Type B pancreatic cell (in vitro differentiated cells): ENCODE results near the gene STX16. TPM values are rescaled to one million over a fixed set of nuclear protein-coding genes. Genes with fewer than 3 reads are reported as not detected.
A peak's percentile ranks its signal among the peaks of the same experiment; 100 is the strongest.

Experiments
- DNase-seq: peaks from one replicate; pipeline ENCODE4 v3.0.0; 2021; ENCODE audit warnings: mixed read lengths; ENCODE audit not compliant: unreplicated experiment; ENCODE audit errors: extremely low spot score
- H3K27ac Mint-ChIP-seq: 2 replicates; pipeline ENCODE4 v1.8.0; 2021; ENCODE audit warnings: mild to moderate bottlenecking, mixed read lengths
- H3K27me3 Mint-ChIP-seq: 2 replicates; pipeline ENCODE4 v1.8.0; 2021; ENCODE audit warnings: mixed read lengths
- H3K36me3 Mint-ChIP-seq: 2 replicates; pipeline ENCODE4 v1.8.0; 2021; ENCODE audit warnings: mixed read lengths
- H3K4me1 Mint-ChIP-seq: one replicate; pipeline ENCODE4 v1.8.0; 2021; ENCODE audit warnings: mixed read lengths; ENCODE audit not compliant: unreplicated experiment
- H3K4me3 Mint-ChIP-seq: 2 replicates; pipeline ENCODE4 v1.8.0; 2021; ENCODE audit warnings: mild to moderate bottlenecking, mixed read lengths
- H3K9me3 Mint-ChIP-seq: 2 replicates; pipeline ENCODE4 v1.8.0; 2021; ENCODE audit warnings: mixed read lengths
- CTCF ChIP-seq: fragments of 200-600 bp; sonication (generic); conservative IDR thresholded peaks from 2 replicates; pipeline ENCODE4 v1.5.0; 2021; ENCODE audit warnings: antibody characterized with exemption, mild to moderate bottlenecking
- total RNA-seq: library from RNA; stranded (reverse); gene quantifications from 2 replicates; pipeline ENCODE4 v1.2.1, GENCODE V29; 2021; ENCODE audit warnings: low replicate concordance

STX16 gene
- total RNA-seq, 1 donor from 2014 or later = 62.8 TPM

- Mint-ChIP-seq H3K4me3 (no peak overlapping the region), H3K36me3 (no peaks in the 10 kb centered on the region), H3K9me3 (no peaks in the 10 kb centered on the region), H3K27ac (no peak overlapping the region), H3K4me1 (no peaks in the 10 kb centered on the region), H3K27me3 (no peaks in the 10 kb centered on the region)
- no peak for TF ChIP-seq CTCF
- DNase-seq = peak; percentile 63
These were observed 62.8 kb downstream of the STX16 start for GRCh38 chr20:58713801-58714339.

DNA sequence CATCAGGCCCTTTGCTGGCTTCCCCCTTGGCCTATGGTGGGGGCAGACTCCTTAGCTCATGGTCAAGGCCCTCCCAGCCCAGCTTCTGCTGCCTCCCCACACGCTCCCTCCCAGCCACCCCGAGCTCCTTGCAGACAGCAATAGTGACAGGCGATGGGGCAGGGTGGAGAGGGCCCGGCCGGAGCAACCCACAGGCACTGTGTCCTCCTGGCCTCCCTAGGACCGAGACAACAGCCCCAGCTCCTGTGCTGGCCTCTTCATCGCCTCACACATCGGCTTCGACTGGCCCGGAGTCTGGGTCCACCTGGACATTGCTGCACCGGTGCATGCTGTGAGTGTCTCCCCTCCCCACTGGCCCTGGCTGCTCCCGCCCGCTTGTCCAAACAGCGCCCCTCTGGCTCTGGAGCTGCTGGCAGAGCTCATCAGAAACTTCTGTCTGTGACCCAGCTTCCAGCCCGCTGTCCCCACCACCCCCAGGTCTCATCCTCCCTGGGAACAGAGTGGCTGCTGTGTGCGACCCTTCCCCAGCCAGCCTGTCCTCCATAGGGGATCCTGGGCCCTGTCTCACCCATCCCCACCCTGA is 63.3 kb downstream of the STX16 start:
- no peak for TF ChIP-seq CTCF
- H3K27ac Mint-ChIP-seq = no peak overlapping the region

GRCh38 chr20:58714923-58715351 is 63.9 kb downstream of the STX16 start:
- TF ChIP-seq CTCF = no peak
- no peaks in the 10 kb centered on the region for H3K27me3 Mint-ChIP-seq
- H3K4me1 Mint-ChIP-seq = no peaks in the 10 kb centered on the region
- no peaks in the 10 kb centered on the region for H3K36me3 Mint-ChIP-seq
- H3K4me3 Mint-ChIP-seq = no peak overlapping the region
- DNase-seq = peak; percentile 60
- no peak overlapping the region for H3K27ac Mint-ChIP-seq
- no peaks in the 10 kb centered on the region for H3K9me3 Mint-ChIP-seq

More for the DNA sequence above, 63.3 kb downstream of the STX16 start:
- peak; percentile 62 for DNase-seq
- no peaks in the 10 kb centered on the region for H3K27me3 Mint-ChIP-seq
- no peak overlapping the region for H3K4me3 Mint-ChIP-seq
- no peaks in the 10 kb centered on the region for H3K4me1 Mint-ChIP-seq
- no peaks in the 10 kb centered on the region for H3K36me3 Mint-ChIP-seq
- no peaks in the 10 kb centered on the region for H3K9me3 Mint-ChIP-seq

- no peak for TF ChIP-seq CTCF
- Mint-ChIP-seq H3K36me3 (no peaks in the 10 kb centered on the region), H3K4me3 (no peak overlapping the region), H3K27me3 (no peaks in the 10 kb centered on the region), H3K9me3 (no peaks in the 10 kb centered on the region), H3K4me1 (no peaks in the 10 kb centered on the region), H3K27ac (no peak overlapping the region)
- peak; percentile 58 for DNase-seq
These were observed 64.3 kb downstream of the STX16 start for GRCh38 chr20:58715391-58715800.

DNA sequence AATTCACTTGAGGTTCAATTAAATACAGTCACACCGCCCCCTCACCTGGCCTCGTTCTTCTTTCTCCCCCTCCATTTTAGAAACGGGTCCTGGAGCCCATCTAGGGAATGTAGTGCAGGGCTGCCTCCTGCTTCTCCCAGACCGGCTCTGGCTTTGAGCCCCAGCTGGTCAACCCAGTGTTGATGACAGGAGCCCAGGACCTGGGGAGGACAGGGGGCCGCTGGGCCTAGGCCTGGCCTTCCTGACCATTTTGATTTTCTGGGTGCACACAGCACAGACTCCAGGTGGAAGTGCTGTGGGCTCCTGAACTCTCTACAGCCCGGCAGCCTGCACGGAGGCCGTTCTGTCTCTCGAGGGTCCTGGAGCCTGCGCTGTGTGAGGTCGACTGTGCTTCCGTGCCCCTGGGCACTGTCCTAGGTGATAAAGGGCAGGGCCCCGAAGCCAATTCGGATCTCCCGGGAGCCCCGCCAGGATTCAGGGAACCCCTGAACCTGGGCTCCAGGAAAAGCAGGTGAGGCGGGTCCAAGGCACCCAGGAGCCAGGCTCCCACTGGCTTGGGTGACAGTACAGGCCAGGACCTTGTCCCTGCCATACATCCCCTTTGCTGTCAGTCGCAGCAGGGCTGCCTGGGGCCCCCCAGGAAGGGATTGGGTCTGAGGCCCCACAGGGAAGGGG is 64.9 kb downstream of the STX16 start:
- DNase-seq = peak; percentile 62
- Mint-ChIP-seq H3K4me1 (no peaks in the 10 kb centered on the region), H3K9me3 (no peaks in the 10 kb centered on the region), H3K36me3 (no peaks in the 10 kb centered on the region), H3K27me3 (peaks cover 5% of the 10 kb centered on the region), H3K4me3 (no peak overlapping the region), H3K27ac (no peak overlapping the region)
- TF ChIP-seq CTCF = no peak
